ENCODE data around the gene SHC3. TPM values are rescaled to one million over a fixed set of nuclear protein-coding genes. Genes with fewer than 3 reads are reported as not detected.

Gene SHC3
- total RNA-seq, 4 donors from 2014 or later = 1.1 to 4.7 (median 2.5) TPM

- TF ChIP-seq CTCF (IDR thresholded peaks at IDR 0.05; ENCODE audit: low read depth) = no peak
Measured at GRCh38 chr9:89116805-89117192, 61.8 kb downstream of the SHC3 start.

- no peak for TF ChIP-seq CTCF (IDR thresholded peaks at IDR 0.05; ENCODE audit: low read depth)
Measured at GRCh38 chr9:89116064-89116804, 62.4 kb downstream of the SHC3 start.

GRCh38 chr9:89115426-89115825, 63.2 kb downstream of the SHC3 start:
- TF ChIP-seq CTCF (IDR thresholded peaks at IDR 0.05; ENCODE audit: low read depth) = no peak

GRCh38 chr9:89114741-89115140, 63.9 kb downstream of the SHC3 start:
- no peak for TF ChIP-seq CTCF (IDR thresholded peaks at IDR 0.05; ENCODE audit: low read depth)

- TF ChIP-seq CTCF (IDR thresholded peaks at IDR 0.05; ENCODE audit: low read depth) = no peak
Measured at GRCh38 chr9:89113851-89114250, 64.8 kb downstream of the SHC3 start.

- no peak for TF ChIP-seq CTCF (IDR thresholded peaks at IDR 0.05; ENCODE audit: low read depth)
Measured at GRCh38 chr9:89112243-89112642, 66.4 kb downstream of the SHC3 start.

- no peak for TF ChIP-seq CTCF (IDR thresholded peaks at IDR 0.05; ENCODE audit: low read depth)
Measured at GRCh38 chr9:89109666-89110065, 69.0 kb downstream of the SHC3 start.
